Kidney (tissue), 14 donors: ENCODE measurements around the gene LIPE. TPM values are rescaled to one million over a fixed set of nuclear protein-coding genes. Genes with fewer than 3 reads are reported as not detected.

ENCODE experiments used
- DNase-seq, 5 donors: peaks; one replicate each; pipeline ENCODE4 v3.0.0-alpha.2; 2013 to 2020
- FAIRE-seq: peaks from 2 replicates; lab custom pipeline; 2012; peaks lifted over from hg19 to GRCh38; lab: Jason Lieb, UNC
- H3K27ac ChIP-seq, 2 donors: one replicate each; pipeline ENCODE4 v1.7.0; 2013; ENCODE audit warnings: low read depth in 2 of 2, low read length in 2 of 2, inconsistent platforms in 1 of 2
- H3K27me3 ChIP-seq: one replicate; pipeline ENCODE4 v1.7.1; 2013; ENCODE audit warnings: low read length, inconsistent platforms; ENCODE audit not compliant: control insufficient read depth, insufficient read depth
- H3K36me3 ChIP-seq, 3 donors: one replicate each; pipeline versions ENCODE4 v1.7.0 to v1.7.1; 2013; ENCODE audit warnings: low read length in 3 of 3, control low read depth in 1 of 3, inconsistent platforms in 1 of 3; ENCODE audit not compliant: insufficient read depth in 3 of 3, control insufficient read depth in 2 of 3
- H3K4me1 ChIP-seq, 3 donors: one replicate each; pipeline versions ENCODE4 v1.7.0 to v1.7.1; 2013; ENCODE audit warnings: low read length in 3 of 3, inconsistent platforms in 1 of 3, low read depth in 1 of 3; ENCODE audit not compliant: control insufficient read depth in 2 of 3, insufficient read depth in 2 of 3
- H3K4me3 ChIP-seq, 3 donors: one replicate each; pipeline versions ENCODE4 v1.7.0 to v1.8.1; 2013; ENCODE audit warnings: low read length in 3 of 3, control low read depth in 1 of 3, inconsistent platforms in 1 of 3
- H3K9ac ChIP-seq, 3 donors: one replicate each; pipeline versions ENCODE4 v1.7.0 to v1.7.1; 2013; ENCODE audit warnings: low read length in 3 of 3, control low read depth in 1 of 3, inconsistent platforms in 1 of 3
- H3K9me3 ChIP-seq, 3 donors: one replicate each; pipeline versions ENCODE4 v1.7.0 to v1.7.1; 2013; ENCODE audit warnings: low read length in 3 of 3, control low read depth in 1 of 3, inconsistent platforms in 1 of 3; ENCODE audit not compliant: control insufficient read depth in 2 of 3, insufficient read depth in 1 of 3
- intact Hi-C: fragments of 100-400 bp; cut with DNase I; formaldehyde crosslinking; loops from one replicate; pipeline ENCODE4 v1.11.1; 2022
- polyA plus RNA-seq: library from polyadenylated mRNA; stranded (reverse); fragments of 350-450 nt; fragmentation: Illumina TruSeq; extraction: RNeasy Lipid Tissue Mini Kit (QIAGEN cat#74804); gene quantifications from one replicate; pipeline ENCODE4 v1.2.3, GENCODE V29; 2014; ENCODE audit warnings: low read depth, low replicate concordance; ENCODE audit not compliant: insufficient read depth
- total RNA-seq: library from RNA; stranded (reverse); fragmentation: NEBNext Ultra II Directional; extraction: Animal tissue kit (Norgen Biotek cat#: 25700); gene quantifications from one replicate; pipeline ENCODE4 v1.2.1, GENCODE V29; 2021
- TF ChIP-seq, protein P1 (sequence below): IDR thresholded peaks from 3 replicates; pipeline ENCODE4 v1.5.1; 2012; ENCODE audit warnings: mild to moderate bottlenecking, moderate library complexity, borderline replicate concordance; ENCODE audit not compliant: insufficient read depth; ENCODE audit errors: extremely low read depth
- donor health status: control.
- donor health status: control.
- donor health status: control.
- donor health status: control.
- donor health status: control.
- donor health status: DM: yes; HTN: yes; CAD: no.
- donor health status: Normal renal cell carcinoma (clear cell type).

Gene LIPE
- total and polyA plus RNA-seq, 2 donors from 2014 or later = 8.9 to 9.9 TPM

GRCh38 chr19:42431486-42431885 lies 4.3 kb upstream of the LIPE start:
- Histone ChIP-seq H3K27me3 (no peaks in the 10 kb centered on the region), H3K9me3 (no peaks in the 10 kb centered on the region), H3K9ac (no peak overlapping the region), H3K27ac (no peak overlapping the region), H3K4me1 (peaks cover 0 to 3% (median 0%) of the 10 kb centered on the region in 3 donors), H3K36me3 (no peaks in the 10 kb centered on the region), H3K4me3 (no peak overlapping the region)
- intact Hi-C loops = no loop called here
- no peak for DNase-seq
- no peak for FAIRE-seq
- TF ChIP-seq, protein P1, sequence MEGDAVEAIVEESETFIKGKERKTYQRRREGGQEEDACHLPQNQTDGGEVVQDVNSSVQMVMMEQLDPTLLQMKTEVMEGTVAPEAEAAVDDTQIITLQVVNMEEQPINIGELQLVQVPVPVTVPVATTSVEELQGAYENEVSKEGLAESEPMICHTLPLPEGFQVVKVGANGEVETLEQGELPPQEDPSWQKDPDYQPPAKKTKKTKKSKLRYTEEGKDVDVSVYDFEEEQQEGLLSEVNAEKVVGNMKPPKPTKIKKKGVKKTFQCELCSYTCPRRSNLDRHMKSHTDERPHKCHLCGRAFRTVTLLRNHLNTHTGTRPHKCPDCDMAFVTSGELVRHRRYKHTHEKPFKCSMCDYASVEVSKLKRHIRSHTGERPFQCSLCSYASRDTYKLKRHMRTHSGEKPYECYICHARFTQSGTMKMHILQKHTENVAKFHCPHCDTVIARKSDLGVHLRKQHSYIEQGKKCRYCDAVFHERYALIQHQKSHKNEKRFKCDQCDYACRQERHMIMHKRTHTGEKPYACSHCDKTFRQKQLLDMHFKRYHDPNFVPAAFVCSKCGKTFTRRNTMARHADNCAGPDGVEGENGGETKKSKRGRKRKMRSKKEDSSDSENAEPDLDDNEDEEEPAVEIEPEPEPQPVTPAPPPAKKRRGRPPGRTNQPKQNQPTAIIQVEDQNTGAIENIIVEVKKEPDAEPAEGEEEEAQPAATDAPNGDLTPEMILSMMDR = no peak

DNA sequence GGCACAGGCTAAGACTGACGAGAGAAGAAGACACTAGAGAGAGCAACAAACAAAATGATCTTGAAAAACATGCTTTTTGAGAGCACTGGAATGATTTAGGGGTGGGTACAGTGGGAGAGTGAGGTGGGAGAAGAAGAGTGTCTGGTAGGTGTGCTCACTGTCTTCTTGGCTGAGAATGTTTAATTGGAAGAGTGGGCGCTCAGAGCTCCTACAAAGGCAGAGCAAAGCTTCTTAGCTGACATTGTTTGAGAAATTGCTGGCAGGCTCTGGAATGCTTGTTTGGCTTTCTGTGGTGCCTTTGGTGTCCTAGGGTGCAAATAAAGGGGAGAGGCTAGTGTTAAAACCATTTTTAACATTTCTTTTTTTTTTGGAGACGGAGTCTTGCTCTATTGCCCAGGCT lies 1.5 kb upstream of the LIPE start:
- TF ChIP-seq, protein P1 = no peak
- H3K36me3 ChIP-seq = no peaks in the 10 kb centered on the region
- DNase-seq (no peak), FAIRE-seq (no peak)
- H3K9me3 ChIP-seq = no peaks in the 10 kb centered on the region
- no peaks in the 10 kb centered on the region for H3K27me3 ChIP-seq
- no peak overlapping the region for H3K4me3 ChIP-seq
- no peak overlapping the region for H3K9ac ChIP-seq
- H3K27ac ChIP-seq = no peak overlapping the region
- intact Hi-C loops = no loop called here
- H3K4me1 ChIP-seq = peaks cover 0 to 7% (median 0%) of the 10 kb centered on the region in 3 donors

DNA sequence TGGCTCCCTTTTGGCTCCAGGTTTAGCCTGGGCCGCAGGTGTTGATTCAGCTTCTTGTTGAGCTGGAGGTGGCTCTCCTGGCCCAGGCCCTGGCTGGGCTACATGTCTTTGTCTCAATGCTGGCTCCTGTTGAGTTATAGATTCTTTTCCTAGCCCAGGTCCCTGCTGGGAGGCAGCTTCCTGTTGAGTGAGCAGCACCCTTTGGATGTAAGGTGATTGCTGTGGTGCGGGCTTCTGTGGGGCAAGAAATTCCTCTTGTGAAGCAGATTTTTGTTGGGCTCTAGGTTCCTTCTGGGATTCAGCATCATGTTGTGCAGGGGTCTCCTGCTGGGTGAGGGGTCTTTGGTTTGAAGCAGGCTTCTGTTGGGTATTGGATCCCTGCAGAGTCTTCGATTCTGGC lies 545 bp downstream of the LIPE start:
- no peak overlapping the region for H3K4me3 ChIP-seq
- H3K27ac ChIP-seq = no peak overlapping the region
- H3K9ac ChIP-seq = no peak overlapping the region
- peaks cover 0 to 14% (median 8%) of the 10 kb centered on the region in 3 donors for H3K4me1 ChIP-seq
- TF ChIP-seq, protein P1 = no peak
- intact Hi-C loops = no loop called here
- H3K36me3 ChIP-seq = no peaks in the 10 kb centered on the region
- no peak for DNase-seq
- no peaks in the 10 kb centered on the region for H3K27me3 ChIP-seq
- FAIRE-seq = no peak
- no peaks in the 10 kb centered on the region for H3K9me3 ChIP-seq

DNA sequence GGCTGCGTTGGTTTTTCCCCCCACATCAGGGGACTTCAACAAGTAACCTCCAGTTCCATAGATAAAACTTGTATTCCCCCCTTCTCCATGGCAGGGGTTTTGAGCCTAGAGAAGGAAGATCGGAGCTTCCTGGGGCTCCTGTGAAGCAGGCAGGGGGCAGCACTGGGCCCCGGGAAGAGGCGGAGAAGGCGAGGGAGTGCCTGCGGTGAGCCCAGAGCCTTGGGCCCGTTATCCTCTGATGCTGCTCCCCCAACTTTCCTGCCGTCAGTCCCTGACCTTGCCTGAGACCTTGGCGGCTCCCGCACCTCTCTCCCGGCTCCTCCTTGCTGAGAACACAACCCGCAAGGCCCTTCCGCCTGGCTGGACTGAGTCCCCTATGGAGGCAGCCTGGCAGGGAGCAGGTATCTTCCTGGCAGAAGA lies 2.5 kb downstream of the LIPE start:
- FAIRE-seq (no peak), DNase-seq (peak in 1 of 5 donors; percentile 60)
- H3K36me3 ChIP-seq = no peaks in the 10 kb centered on the region
- intact Hi-C loops = no loop called here
- no peak overlapping the region for H3K4me3 ChIP-seq
- H3K4me1 ChIP-seq = peaks cover 0 to 14% (median 8%) of the 10 kb centered on the region in 3 donors
- H3K27ac ChIP-seq = peak overlapping the region in 1 of 2 donors; percentile 67
- H3K9me3 ChIP-seq = no peaks in the 10 kb centered on the region
- H3K9ac ChIP-seq = no peak overlapping the region
- TF ChIP-seq, protein P1 = no peak
- H3K27me3 ChIP-seq = no peaks in the 10 kb centered on the region
